HepG2 (cell line): ENCODE results near the gene RILPL1. TPM values are rescaled to one million over a fixed set of nuclear protein-coding genes. Genes with fewer than 3 reads are reported as not detected.
A peak's percentile ranks its signal among the peaks of the same experiment; 100 is the strongest.

Experiments used
- ATAC-seq: fragments of 200-7000 bp; cut with Tn5 transposase; 3 replicates; pipeline ENCODE4 v1.9.1; 2020; ENCODE audit warnings: mild to moderate bottlenecking, moderate library complexity
- BruUV-seq: library from RNA; stranded (reverse); fragments of 400-500 nt; replicated peaks from 2 replicates; lab custom pipeline; 2021; lab: Mats Ljungman, UMichigan
- CTCF ChIA-PET: fragments of 300-600 bp; formaldehyde crosslinking; extraction: SDS; loops from one replicate; lab custom pipeline; 2021; ENCODE audit warnings: low total read pairs, inconsistent platforms, low intra/inter-chr PET ratio; lab: Yijun Ruan, JAX
- POLR2A ChIA-PET: fragments of 350-600 bp; sonication (Branson Sonifier 250); formaldehyde crosslinking; loops from one replicate; lab custom pipeline; 2020; ENCODE audit warnings: antibody characterized with exemption, inconsistent platforms; lab: Yijun Ruan, JAX
- DNase-seq: peaks from one replicate; pipeline ENCODE4 v3.0.0-alpha.2; 2015; ENCODE audit warnings: low spot score
- FAIRE-seq: peaks from 3 replicates; lab custom pipeline; 2011; peaks lifted over from hg19 to GRCh38; lab: Jason Lieb, UNC
- H2AFZ ChIP-seq: one replicate; pipeline ENCODE4 v1.6.1; 2011; ENCODE audit warnings: low read length, inconsistent platforms
- H3K27ac ChIP-seq: fragments of 300-600 bp; 3 replicates; pipeline ENCODE4 v1.8.0; 2011; ENCODE audit warnings: mixed run types, mild to moderate bottlenecking, mixed read lengths, low read length, inconsistent platforms; ENCODE audit not compliant: insufficient read depth; ENCODE audit errors: extremely low read length
- H3K27me3 ChIP-seq, 2 experiments: fragments of 200-600 bp in 1 of 2; 2 replicates in 1 of 2; 3 replicates in 1 of 2; pipeline versions ENCODE4 v1.6.0 to v1.8.0; 2011; ENCODE audit warnings: low read length in 2 of 2, mild to moderate bottlenecking in 2 of 2, moderate library complexity in 2 of 2, inconsistent platforms in 1 of 2; ENCODE audit not compliant: insufficient read depth in 2 of 2, control insufficient read depth in 1 of 2
- H3K36me3 ChIP-seq, 2 experiments: fragments of 200-600 bp in 1 of 2; replicated peaks in 1 of 2; 2 replicates in 1 of 2; 3 replicates in 1 of 2; pipeline versions ENCODE4 v1.5.1 to v1.8.0; 2011; ENCODE audit warnings: low read length in 2 of 2, inconsistent platforms in 1 of 2; ENCODE audit not compliant: insufficient read depth in 2 of 2, control insufficient read depth in 1 of 2
- H3K4me1 ChIP-seq: 2 replicates; pipeline ENCODE4 v1.5.1; 2012; ENCODE audit warnings: low read length, inconsistent platforms; ENCODE audit not compliant: insufficient read depth
- H3K4me2 ChIP-seq: 2 replicates; pipeline ENCODE4 v1.6.0; 2011; ENCODE audit warnings: low read depth, low read length, inconsistent platforms
- H3K4me3 ChIP-seq, 3 experiments: fragments of 200-600 bp in 1 of 3; sonication (generic), shearing (Covaris generic) in 1 of 3; replicated peaks in 1 of 3; 2 replicates each; pipeline ENCODE4 v1.5.1; 2011 to 2016; ENCODE audit warnings: low read length in 3 of 3, inconsistent platforms in 2 of 3, low read depth in 2 of 3, mild to moderate bottlenecking in 2 of 3, control low read depth in 1 of 3, mixed read lengths in 1 of 3; ENCODE audit not compliant: insufficient read depth in 1 of 3
- H3K79me2 ChIP-seq: one replicate; pipeline ENCODE4 v1.6.1; 2011; ENCODE audit warnings: low read length, inconsistent platforms; ENCODE audit not compliant: insufficient read depth
- H3K9ac ChIP-seq: 2 replicates; pipeline ENCODE4 v1.6.0; 2011; ENCODE audit warnings: mild to moderate bottlenecking, low read depth, low read length, inconsistent platforms; ENCODE audit not compliant: insufficient read depth
- H3K9me3 ChIP-seq: 2 replicates; pipeline ENCODE4 v1.5.1; 2012; ENCODE audit warnings: mild to moderate bottlenecking, low read length
- H4K20me1 ChIP-seq: 2 replicates; pipeline ENCODE4 v1.6.0; 2011; ENCODE audit warnings: inconsistent platforms, mild to moderate bottlenecking, low read length, moderate library complexity; ENCODE audit not compliant: insufficient read depth
- DPF2 ChIP-seq: sonication (generic); formaldehyde crosslinking; IDR thresholded peaks from 2 replicates; pipeline ENCODE4 v1.4.0; 2020; ENCODE audit warnings: mild to moderate bottlenecking, low read depth, missing genetic modification reagents, borderline replicate concordance
- GFI1 ChIP-seq: sonication (generic); formaldehyde crosslinking; IDR thresholded peaks from 2 replicates; pipeline ENCODE4 v1.5.0; 2020; ENCODE audit warnings: missing genetic modification reagents, mild to moderate bottlenecking, borderline replicate concordance
- HNRNPUL1 ChIP-seq: fragments of 200-400 bp; formaldehyde crosslinking; IDR thresholded peaks from 2 replicates; pipeline ENCODE4 v1.6.1; 2017; ENCODE audit warnings: low read depth, mild to moderate bottlenecking, low read length, moderate library complexity
- MEIS2 ChIP-seq: sonication (generic); formaldehyde crosslinking; IDR thresholded peaks from 2 replicates; pipeline ENCODE4 v1.9.0; 2021; ENCODE audit warnings: mild to moderate bottlenecking, missing genetic modification reagents
- MIER2 ChIP-seq: IDR thresholded peaks from 2 replicates; pipeline ENCODE4 v1.6.1; 2016; ENCODE audit warnings: missing biosample characterization, missing genetic modification reagents
- NCOR1 ChIP-seq: fragments of 200-600 bp; sonication (generic); IDR thresholded peaks from 2 replicates; pipeline ENCODE4 v1.7.0; 2017; ENCODE audit warnings: antibody characterized with exemption, low read length, borderline replicate concordance
- RFX1 ChIP-seq: fragments of 450-650 bp; IDR thresholded peaks from 2 replicates; pipeline ENCODE4 v1.6.1; 2017
- SKI ChIP-seq: fragments of 450-650 bp; IDR thresholded peaks from one replicate; pipeline ENCODE4 v1.6.1; 2018; ENCODE audit warnings: mild to moderate bottlenecking; ENCODE audit not compliant: partially characterized antibody
- SOX13 ChIP-seq, 3 experiments: fragments of 450-650 bp in 1 of 3; sonication (generic) in 1 of 3; formaldehyde crosslinking in 1 of 3; IDR thresholded peaks in 2 of 3; conservative IDR thresholded peaks in 1 of 3; 2 replicates each; pipeline versions ENCODE4 v1.5.0 to v1.6.1; 2016 to 2020; ENCODE audit warnings: antibody characterized with exemption in 1 of 3, mild to moderate bottlenecking in 1 of 3, missing compliant biosample characterization in 1 of 3, missing genetic modification reagents in 1 of 3, moderate library complexity in 1 of 3
- SUZ12 ChIP-seq: fragments of 150-350 bp; IDR thresholded peaks from 2 replicates; pipeline ENCODE4 v1.6.1; 2014; ENCODE audit warnings: low read depth, low read length
- ZMAT3 ChIP-seq: sonication (generic); formaldehyde crosslinking; conservative IDR thresholded peaks from 2 replicates; pipeline ENCODE4 v1.7.0; 2021; ENCODE audit warnings: missing genetic modification reagents
- ZNF136 ChIP-seq: sonication (generic); formaldehyde crosslinking; IDR thresholded peaks from 2 replicates; pipeline ENCODE4 v1.8.1; 2022; ENCODE audit warnings: low read depth, mild to moderate bottlenecking, moderate library complexity, missing genetic modification reagents
- ZNF446 ChIP-seq: sonication (generic); formaldehyde crosslinking; IDR thresholded peaks from 2 replicates; pipeline ENCODE4 v1.5.0; 2020; ENCODE audit warnings: mild to moderate bottlenecking, missing genetic modification reagents
- WGBS: methylation state at CpG from one replicate; pipeline ENCODE4 v1.1.6; 2017; ENCODE audit warnings: low lambda C conversion rate; 5-methylcytosine and 5-hydroxymethylcytosine counted together
- in situ Hi-C: cut with HindIII; loops from 2 replicates; pipeline ENCODE4 v1.10.0; 2017; ENCODE audit warnings: low pct_unique_long_range_greater_than_20kb; ENCODE audit not compliant: extremely low pct_ligation_motif_present
- intact Hi-C: fragments of 100-400 bp; cut with micrococcal nuclease; formaldehyde crosslinking; loops from one replicate; pipeline ENCODE4 v1.10.0; 2022; ENCODE audit not compliant: unreplicated experiment
- polyA plus RNA-seq, 8 experiments: library from polyadenylated mRNA; depleted of rRNA in 3 of 8; stranded (reverse) in 7 of 8; unstranded in 1 of 8; fragments of >200 nt; fragmentation: Illumina TruSeq in 4 of 8; extraction: Trizol in 4 of 8; gene quantifications; 2 replicates each; pipeline versions ENCODE4 v1.2.1 to v1.2.3, GENCODE V29; 2011 to 2016; ENCODE audit warnings: low read depth in 4 of 8, missing spikeins in 1 of 8, mixed read lengths in 1 of 8; ENCODE audit not compliant: insufficient read depth in 1 of 8
- total RNA-seq, 5 experiments: library from RNA; depleted of rRNA; stranded (reverse); fragments of >200 nt; fragmentation: Illumina TruSeq; extraction: Trizol; gene quantifications; 2 replicates each; pipeline ENCODE4 v1.2.3, GENCODE V29; 2016; ENCODE audit warnings: low read depth in 1 of 5
- TF ChIP-seq, protein P1 (sequence below): sonication (generic); formaldehyde crosslinking; IDR thresholded peaks from 2 replicates; pipeline ENCODE4 v1.4.0; 2020; ENCODE audit warnings: mild to moderate bottlenecking, missing genetic modification reagents

RILPL1 gene
- total and polyA plus RNA-seq, 2 of the 13 experiments (the other 11 are each of a cell fraction or from before 2014, with no cell fraction given), result 5.8 to 28.4 TPM

GRCh38 chr12:123519141-123520001 lies 14.1 kb downstream of the RILPL1 start:
- Histone ChIP-seq H3K4me3 (no peak overlapping the region), H3K27me3 (no peaks in the 10 kb centered on the region), H3K9ac (peak overlapping the region; percentile 44), H3K36me3 (peaks cover 20 to 61% of the 10 kb centered on the region in 2 experiments; a peak in 4 of 5 replicates), H3K4me1 (peaks cover 21% of the 10 kb centered on the region), H3K4me2 (peak overlapping the region; percentile 52), H4K20me1 (no peaks in the 10 kb centered on the region), H3K27ac (peak overlapping the region; percentile 74), H2AFZ (no peak overlapping the region), H3K79me2 (no peaks in the 10 kb centered on the region), H3K9me3 (no peaks in the 10 kb centered on the region)
- FAIRE-seq, result peak; percentile 62
- no TSS peak for BruUV-seq
- WGBS, result 62% methylated on average over 20 of the region's 24 CpGs
- ATAC-seq, result peak; percentile 85
- peak; percentile 84 for DNase-seq
- intact Hi-C loops (no loop called here), in situ Hi-C loops (no loop called here)
- CTCF ChIA-PET, result no interaction called here
- POLR2A ChIA-PET, result interaction anchor here (0.7 to 1.0 kb wide), 3 partner anchors 14 to 77 kb away, joined by 3 to 4 read pairs (median 4); partner anchors contain the start of gene RILPL1
- TF ChIP-seq SKI, result no peak
- TF ChIP-seq ZNF446 (CRISPR knock-in tag), result no peak
- TF ChIP-seq, protein P1, sequence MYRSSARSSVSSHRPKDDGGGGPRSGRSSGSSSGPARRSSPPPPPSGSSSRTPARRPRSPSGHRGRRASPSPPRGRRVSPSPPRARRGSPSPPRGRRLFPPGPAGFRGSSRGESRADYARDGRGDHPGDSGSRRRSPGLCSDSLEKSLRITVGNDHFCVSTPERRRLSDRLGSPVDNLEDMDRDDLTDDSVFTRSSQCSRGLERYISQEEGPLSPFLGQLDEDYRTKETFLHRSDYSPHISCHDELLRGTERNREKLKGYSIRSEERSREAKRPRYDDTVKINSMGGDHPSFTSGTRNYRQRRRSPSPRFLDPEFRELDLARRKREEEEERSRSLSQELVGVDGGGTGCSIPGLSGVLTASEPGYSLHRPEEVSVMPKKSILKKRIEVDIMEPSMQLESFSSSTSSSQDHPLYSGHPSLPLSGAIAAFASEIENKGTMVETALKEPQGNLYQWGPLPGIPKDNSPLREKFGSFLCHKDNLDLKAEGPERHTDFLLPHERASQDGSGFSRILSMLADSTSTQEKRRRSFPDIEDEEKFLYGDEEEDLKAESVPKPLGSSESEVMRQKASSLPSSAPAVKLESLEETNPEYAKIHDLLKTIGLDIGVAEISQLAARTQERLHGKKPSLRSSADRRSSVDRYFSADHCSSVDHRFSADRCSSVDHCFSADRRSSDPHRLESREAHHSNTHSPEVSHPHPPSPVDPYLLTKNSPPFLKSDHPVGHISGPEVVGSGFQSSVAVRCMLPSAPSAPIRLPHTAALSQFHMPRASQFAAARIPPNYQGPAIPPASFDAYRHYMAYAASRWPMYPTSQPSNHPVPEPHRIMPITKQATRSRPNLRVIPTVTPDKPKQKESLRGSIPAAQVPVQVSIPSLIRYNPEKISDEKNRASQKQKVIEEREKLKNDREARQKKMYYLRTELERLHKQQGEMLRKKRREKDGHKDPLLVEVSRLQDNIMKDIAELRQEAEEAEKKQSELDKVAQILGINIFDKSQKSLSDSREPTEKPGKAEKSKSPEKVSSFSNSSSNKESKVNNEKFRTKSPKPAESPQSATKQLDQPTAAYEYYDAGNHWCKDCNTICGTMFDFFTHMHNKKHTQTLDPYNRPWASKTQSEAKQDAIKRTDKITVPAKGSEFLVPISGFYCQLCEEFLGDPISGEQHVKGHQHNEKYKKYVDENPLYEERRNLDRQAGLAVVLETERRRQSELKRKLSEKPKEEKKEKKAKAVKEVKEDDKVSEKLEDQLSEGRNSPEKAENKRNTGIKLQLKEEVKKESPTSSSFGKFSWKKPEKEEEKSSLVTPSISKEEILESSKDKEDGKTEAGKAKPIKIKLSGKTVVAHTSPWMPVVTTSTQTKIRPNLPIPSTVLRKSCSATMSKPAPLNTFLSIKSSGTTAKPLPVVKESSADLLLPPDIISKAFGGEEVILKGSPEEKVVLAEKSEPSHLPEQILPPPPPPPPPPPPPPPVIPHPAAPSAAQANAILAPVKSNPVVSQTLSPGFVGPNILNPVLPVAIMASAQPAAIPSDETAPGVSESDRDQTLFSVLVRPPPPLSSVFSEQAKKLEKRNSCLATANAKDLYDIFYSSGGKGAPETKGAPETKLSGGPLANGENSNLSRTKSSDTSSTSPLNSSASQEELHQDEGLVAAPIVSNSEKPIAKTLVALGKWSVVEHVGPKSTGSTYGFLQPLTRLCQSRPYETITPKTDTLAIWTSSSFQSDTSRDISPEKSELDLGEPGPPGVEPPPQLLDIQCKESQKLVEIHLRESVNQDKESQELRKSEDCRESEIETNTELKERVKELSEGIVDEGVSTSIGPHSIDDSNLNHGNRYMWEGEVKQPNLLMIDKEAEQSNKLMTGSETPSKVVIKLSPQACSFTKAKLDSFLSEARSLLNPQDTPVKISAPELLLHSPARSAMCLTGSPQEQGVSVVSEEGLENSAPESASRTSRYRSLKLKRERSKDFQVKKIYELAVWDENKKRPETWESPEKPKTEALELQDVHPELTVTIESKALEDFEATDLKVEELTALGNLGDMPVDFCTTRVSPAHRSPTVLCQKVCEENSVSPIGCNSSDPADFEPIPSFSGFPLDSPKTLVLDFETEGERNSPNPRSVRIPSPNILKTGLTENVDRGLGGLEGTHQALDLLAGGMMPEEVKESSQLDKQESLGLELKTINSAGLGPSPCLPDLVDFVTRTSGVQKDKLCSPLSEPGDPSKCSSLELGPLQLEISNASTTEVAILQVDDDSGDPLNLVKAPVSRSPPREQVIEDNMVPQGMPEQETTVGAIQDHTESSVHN (CRISPR knock-in tag), result no peak
- peak; percentile 39; the same call in 1 of the 2 replicates for TF ChIP-seq DPF2 (CRISPR knock-in tag)
- TF ChIP-seq HNRNPUL1, result no peak
- TF ChIP-seq SUZ12, result no peak
- peak; percentile 89; the same call in 1 of the 2 replicates for TF ChIP-seq MEIS2 (CRISPR knock-in tag)
- TF ChIP-seq RFX1, result peak; percentile 28; the same call in 1 of the 2 replicates
- no peak for TF ChIP-seq ZMAT3 (CRISPR knock-in tag)
- TF ChIP-seq MIER2 (CRISPR knock-in tag), result no peak
- no peak for TF ChIP-seq NCOR1
- no peak for TF ChIP-seq SOX13 (IDR thresholded peaks at IDR 0.05)
- peak in 1 of 2 experiments; percentile 37; a peak in 1 of 4 replicates for TF ChIP-seq SOX13 (CRISPR knock-in tag; conservative IDR thresholded peaks at IDR 0.05 in 1 of 2, IDR thresholded peaks at IDR 0.05 in 1 of 2)
- 0 out of 2 replicates have a peak, but pooled peaks have one; percentile 39 for TF ChIP-seq ZNF136 (CRISPR knock-in tag)
- 0 out of 2 replicates have a peak, but pooled peaks have one; percentile 12 for TF ChIP-seq GFI1 (CRISPR knock-in tag)
